ENCODE measurements around the gene P2RY1. TPM values are rescaled to one million over a fixed set of nuclear protein-coding genes. Genes with fewer than 3 reads are reported as not detected.

The P2RY1 gene
- total RNA-seq, 2 donors from 2014 or later: 9.7 to 27.8 TPM

GRCh38 chr3:152849996-152850578 lies 15.2 kb downstream of the P2RY1 start:
- H3K27ac ChIP-seq: no peak overlapping the region
- DNase-seq: no peak
- no peaks in the 10 kb centered on the region for H3K4me1 ChIP-seq
- intact Hi-C loops (cut with DNase I): no loop called here
- H3K27me3 ChIP-seq: no peaks in the 10 kb centered on the region
- H3K36me3 ChIP-seq: no peaks in the 10 kb centered on the region
- no peak overlapping the region for H3K9ac ChIP-seq (ENCODE audit: low read depth in 2 of 2, low read length in 2 of 2)
- H3K4me3 ChIP-seq: no peak overlapping the region
- no peaks in the 10 kb centered on the region for H3K9me3 ChIP-seq
- TF ChIP-seq, protein P1, sequence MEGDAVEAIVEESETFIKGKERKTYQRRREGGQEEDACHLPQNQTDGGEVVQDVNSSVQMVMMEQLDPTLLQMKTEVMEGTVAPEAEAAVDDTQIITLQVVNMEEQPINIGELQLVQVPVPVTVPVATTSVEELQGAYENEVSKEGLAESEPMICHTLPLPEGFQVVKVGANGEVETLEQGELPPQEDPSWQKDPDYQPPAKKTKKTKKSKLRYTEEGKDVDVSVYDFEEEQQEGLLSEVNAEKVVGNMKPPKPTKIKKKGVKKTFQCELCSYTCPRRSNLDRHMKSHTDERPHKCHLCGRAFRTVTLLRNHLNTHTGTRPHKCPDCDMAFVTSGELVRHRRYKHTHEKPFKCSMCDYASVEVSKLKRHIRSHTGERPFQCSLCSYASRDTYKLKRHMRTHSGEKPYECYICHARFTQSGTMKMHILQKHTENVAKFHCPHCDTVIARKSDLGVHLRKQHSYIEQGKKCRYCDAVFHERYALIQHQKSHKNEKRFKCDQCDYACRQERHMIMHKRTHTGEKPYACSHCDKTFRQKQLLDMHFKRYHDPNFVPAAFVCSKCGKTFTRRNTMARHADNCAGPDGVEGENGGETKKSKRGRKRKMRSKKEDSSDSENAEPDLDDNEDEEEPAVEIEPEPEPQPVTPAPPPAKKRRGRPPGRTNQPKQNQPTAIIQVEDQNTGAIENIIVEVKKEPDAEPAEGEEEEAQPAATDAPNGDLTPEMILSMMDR (IDR thresholded peaks at IDR 0.05): no peak

GRCh38 chr3:152853196-152853595 lies 18.3 kb downstream of the P2RY1 start:
- Histone ChIP-seq H3K36me3 (no peaks in the 10 kb centered on the region), H3K27me3 (no peaks in the 10 kb centered on the region), H3K27ac (no peak overlapping the region), H3K4me3 (no peak overlapping the region), H3K9ac (ENCODE audit: low read depth in 2 of 2, low read length in 2 of 2) (no peak overlapping the region), H3K4me1 (no peaks in the 10 kb centered on the region), H3K9me3 (no peaks in the 10 kb centered on the region)
- TF ChIP-seq, protein P1 (IDR thresholded peaks at IDR 0.05): no peak
- DNase-seq: no peak
- intact Hi-C loops (cut with DNase I): no loop called here

- no peaks in the 10 kb centered on the region for H3K9me3 ChIP-seq
- H3K27ac ChIP-seq: no peak overlapping the region
- no peaks in the 10 kb centered on the region for H3K27me3 ChIP-seq
- no peak overlapping the region for H3K9ac ChIP-seq (ENCODE audit: low read depth in 2 of 2, low read length in 2 of 2)
- H3K4me3 ChIP-seq: no peak overlapping the region
- TF ChIP-seq, protein P1 (IDR thresholded peaks at IDR 0.05): no peak
- H3K36me3 ChIP-seq: no peaks in the 10 kb centered on the region
- no peaks in the 10 kb centered on the region for H3K4me1 ChIP-seq
- DNase-seq: no peak
- intact Hi-C loops (cut with DNase I): no loop called here
Observed at GRCh38 chr3:152857082-152857481, 22.2 kb downstream of the P2RY1 start.

- Histone ChIP-seq H3K4me3 (no peak overlapping the region), H3K9me3 (no peaks in the 10 kb centered on the region), H3K4me1 (no peaks in the 10 kb centered on the region), H3K36me3 (no peaks in the 10 kb centered on the region), H3K27ac (no peak overlapping the region), H3K27me3 (no peaks in the 10 kb centered on the region), H3K9ac (ENCODE audit: low read depth in 2 of 2, low read length in 2 of 2) (no peak overlapping the region)
- no peak for DNase-seq
- TF ChIP-seq, protein P1 (IDR thresholded peaks at IDR 0.05): no peak
- intact Hi-C loops (cut with DNase I): no loop called here
Observed at GRCh38 chr3:152858170-152858800, 23.4 kb downstream of the P2RY1 start.

GRCh38 chr3:152860736-152861135 lies 25.8 kb downstream of the P2RY1 start:
- Histone ChIP-seq H3K27me3 (no peaks in the 10 kb centered on the region), H3K9me3 (no peaks in the 10 kb centered on the region), H3K36me3 (no peaks in the 10 kb centered on the region), H3K27ac (no peak overlapping the region), H3K4me1 (no peaks in the 10 kb centered on the region), H3K9ac (ENCODE audit: low read depth in 2 of 2, low read length in 2 of 2) (no peak overlapping the region), H3K4me3 (no peak overlapping the region)
- intact Hi-C loops (cut with DNase I): no loop called here
- no peak for DNase-seq
- TF ChIP-seq, protein P1 (IDR thresholded peaks at IDR 0.05): no peak

All from colonic mucosa (tissue), 4 donors.